Activated CD8-positive, alpha-beta memory T cell treated with anti-CD3 and anti-CD28 coated beads, Interleukin-2, amount 10 ng/mL, durations not matched to agents 7 days and 5 days (primary cell): ENCODE data around the gene ICAM4. TPM values are rescaled to one million over a fixed set of nuclear protein-coding genes. Genes with fewer than 3 reads are reported as not detected.
"Not testable (repeated sequence)": the region's sequence is repeated elsewhere in the genome, so short reads cannot be mapped to it uniquely, and the experiment has no call there.

ENCODE experiments used
- ATAC-seq: fragments of 150-1000 bp; cut with Tn5 transposase; one replicate; pipeline ENCODE4 v1.10.0; 2021; ENCODE audit warnings: moderate library complexity
- CTCF ChIA-PET: fragments of 350-600 bp; sonication (Branson Sonifier 250); formaldehyde crosslinking; loops from one replicate; lab custom pipeline; 2021; ENCODE audit warnings: antibody characterized with exemption; lab: Charles Lee
- DNase-seq: peaks from one replicate; pipeline ENCODE4 v3.0.0-alpha.2; 2020
- H3K27ac Mint-ChIP-seq: one replicate; pipeline ENCODE4 v1.8.0; 2021; ENCODE audit warnings: mild to moderate bottlenecking, mixed read lengths
- H3K27me3 Mint-ChIP-seq: one replicate; pipeline ENCODE4 v1.8.0; 2021; ENCODE audit warnings: mixed read lengths
- H3K36me3 Mint-ChIP-seq: one replicate; pipeline ENCODE4 v1.8.0; 2021; ENCODE audit warnings: mild to moderate bottlenecking, mixed read lengths
- H3K4me1 Mint-ChIP-seq: one replicate; pipeline ENCODE4 v1.8.0; 2021; ENCODE audit warnings: mixed read lengths
- H3K4me3 Mint-ChIP-seq: one replicate; pipeline ENCODE4 v1.8.0; 2021; ENCODE audit warnings: mild to moderate bottlenecking, moderate library complexity, mixed read lengths
- H3K9me3 Mint-ChIP-seq: one replicate; pipeline ENCODE4 v1.8.0; 2022; ENCODE audit warnings: low read depth, mixed read lengths
- total RNA-seq, 2 experiments: library from RNA; stranded (reverse); gene quantifications; one replicate each; pipeline ENCODE4 v1.2.3, GENCODE V29; 2021

Gene ICAM4, protein sequence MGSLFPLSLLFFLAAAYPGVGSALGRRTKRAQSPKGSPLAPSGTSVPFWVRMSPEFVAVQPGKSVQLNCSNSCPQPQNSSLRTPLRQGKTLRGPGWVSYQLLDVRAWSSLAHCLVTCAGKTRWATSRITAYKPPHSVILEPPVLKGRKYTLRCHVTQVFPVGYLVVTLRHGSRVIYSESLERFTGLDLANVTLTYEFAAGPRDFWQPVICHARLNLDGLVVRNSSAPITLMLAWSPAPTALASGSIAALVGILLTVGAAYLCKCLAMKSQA
- total RNA-seq: under 1 TPM; 0.89 to 0.99 TPM

DNA sequence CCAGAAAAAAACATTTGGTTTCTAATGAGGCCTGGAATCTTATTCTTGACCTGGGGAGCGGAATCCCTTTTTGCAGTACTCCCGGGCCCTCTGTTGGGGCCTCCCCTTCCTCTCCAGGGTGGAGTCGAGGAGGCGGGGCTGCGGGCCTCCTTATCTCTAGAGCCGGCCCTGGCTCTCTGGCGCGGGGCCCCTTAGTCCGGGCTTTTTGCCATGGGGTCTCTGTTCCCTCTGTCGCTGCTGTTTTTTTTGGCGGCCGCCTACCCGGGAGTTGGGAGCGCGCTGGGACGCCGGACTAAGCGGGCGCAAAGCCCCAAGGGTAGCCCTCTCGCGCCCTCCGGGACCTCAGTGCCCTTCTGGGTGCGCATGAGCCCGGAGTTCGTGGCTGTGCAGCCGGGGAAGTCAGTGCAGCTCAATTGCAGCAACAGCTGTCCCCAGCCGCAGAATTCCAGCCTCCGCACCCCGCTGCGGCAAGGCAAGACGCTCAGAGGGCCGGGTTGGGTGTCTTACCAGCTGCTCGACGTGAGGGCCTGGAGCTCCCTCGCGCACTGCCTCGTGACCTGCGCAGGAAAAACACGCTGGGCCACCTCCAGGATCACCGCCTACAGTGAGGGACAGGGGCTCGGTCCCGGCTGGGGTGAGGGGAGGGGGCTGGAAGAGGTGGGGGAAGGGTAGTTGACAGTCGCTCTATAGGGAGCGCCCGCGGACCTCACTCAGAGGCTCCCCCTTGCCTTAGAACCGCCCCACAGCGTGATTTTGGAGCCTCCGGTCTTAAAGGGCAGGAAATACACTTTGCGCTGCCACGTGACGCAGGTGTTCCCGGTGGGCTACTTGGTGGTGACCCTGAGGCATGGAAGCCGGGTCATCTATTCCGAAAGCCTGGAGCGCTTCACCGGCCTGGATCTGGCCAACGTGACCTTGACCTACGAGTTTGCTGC is at the start of gene ICAM4:
Gene ICAM4 (plus strand): TSS at position 153 of the 935 bp plus-strand sequence. CDS start 58 bp downstream, at position 211.
- peak; percentile 34 for ATAC-seq
- peak; percentile 68 for DNase-seq
- H3K4me3 Mint-ChIP-seq: peak within 1 kb of the TSS; percentile 20
- peaks cover 61% of the 10 kb centered on the region for H3K4me1 Mint-ChIP-seq
- CTCF ChIA-PET: interaction anchor here (0.6 to 10.1 kb wide), 4 partner anchors 16 to 239 kb away, joined by 3 to 116 read pairs (median 12); partner anchors contain the start of gene ICAM1
- peaks cover 41% of the 10 kb centered on the region for H3K27me3 Mint-ChIP-seq
- peaks cover 32% of the 10 kb centered on the region for H3K36me3 Mint-ChIP-seq
- H3K9me3 Mint-ChIP-seq: no peaks in the 10 kb centered on the region
- peak within 1 kb of the TSS; percentile 56 for H3K27ac Mint-ChIP-seq

GRCh38 chr19:10237702-10238101 is 49.1 kb upstream of the ICAM4 start:
- CTCF ChIA-PET: interaction anchor here (4.0 kb wide), 1 partner anchor 13 kb away, joined by 53 read pairs; the partner anchor contains the start of gene MRPL4
- no peaks in the 10 kb centered on the region for H3K27me3 Mint-ChIP-seq
- no peak for DNase-seq
- no peaks in the 10 kb centered on the region for H3K36me3 Mint-ChIP-seq
- peaks cover 26% of the 10 kb centered on the region for H3K4me1 Mint-ChIP-seq
- H3K4me3 Mint-ChIP-seq: no peak overlapping the region
- no peaks in the 10 kb centered on the region for H3K9me3 Mint-ChIP-seq
- H3K27ac Mint-ChIP-seq: no peak overlapping the region
- ATAC-seq: no peak

- Mint-ChIP-seq H3K9me3 (no peaks in the 10 kb centered on the region), H3K4me1 (peaks cover 26% of the 10 kb centered on the region), H3K4me3 (no peak overlapping the region), H3K36me3 (no peaks in the 10 kb centered on the region), H3K27me3 (no peaks in the 10 kb centered on the region), H3K27ac (no peak overlapping the region)
- no peak for ATAC-seq
- CTCF ChIA-PET: interaction anchor here (1.0 to 3.0 kb wide), 2 partner anchors 9 to 11 kb away, joined by 4 to 22 read pairs; no protein-coding TSS in a partner anchor
- no peak for DNase-seq
Measured at GRCh38 chr19:10238172-10238783, 48.5 kb upstream of the ICAM4 start.

- H3K27me3 Mint-ChIP-seq, H3K27ac Mint-ChIP-seq, DNase-seq, ATAC-seq, H3K4me3 Mint-ChIP-seq, H3K9me3 Mint-ChIP-seq, H3K36me3 Mint-ChIP-seq, CTCF ChIA-PET, H3K4me1 Mint-ChIP-seq: not testable (repeated sequence)
Measured at GRCh38 chr19:10241826-10242449, 44.8 kb upstream of the ICAM4 start.

DNA sequence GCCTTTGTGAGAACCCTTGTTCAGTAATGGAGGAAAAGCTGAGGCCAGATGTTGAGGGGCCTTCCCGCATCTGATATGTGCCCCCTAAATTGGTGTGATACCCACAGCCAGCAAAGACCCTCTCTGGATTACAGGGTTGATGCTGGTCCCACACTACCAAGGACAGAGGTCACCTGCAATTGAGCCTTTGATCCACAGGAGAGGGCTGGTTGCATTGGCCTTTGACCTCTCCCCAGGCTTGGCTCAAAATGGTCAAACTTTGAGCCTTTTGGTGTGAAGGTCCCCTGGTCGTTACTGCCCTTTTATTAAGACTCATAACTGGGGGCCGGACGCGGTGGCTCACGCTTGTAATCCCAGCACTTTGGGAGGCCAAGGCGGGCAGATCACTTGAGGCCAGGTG is 43.1 kb upstream of the ICAM4 start:
- ATAC-seq (no peak), DNase-seq (no peak)
- no peaks in the 10 kb centered on the region for H3K9me3 Mint-ChIP-seq
- H3K36me3 Mint-ChIP-seq: no peaks in the 10 kb centered on the region
- H3K4me3 Mint-ChIP-seq: no peak overlapping the region
- H3K4me1 Mint-ChIP-seq: peaks cover 5% of the 10 kb centered on the region
- H3K27ac Mint-ChIP-seq: no peak overlapping the region
- H3K27me3 Mint-ChIP-seq: no peaks in the 10 kb centered on the region
- CTCF ChIA-PET: no interaction called here

DNA sequence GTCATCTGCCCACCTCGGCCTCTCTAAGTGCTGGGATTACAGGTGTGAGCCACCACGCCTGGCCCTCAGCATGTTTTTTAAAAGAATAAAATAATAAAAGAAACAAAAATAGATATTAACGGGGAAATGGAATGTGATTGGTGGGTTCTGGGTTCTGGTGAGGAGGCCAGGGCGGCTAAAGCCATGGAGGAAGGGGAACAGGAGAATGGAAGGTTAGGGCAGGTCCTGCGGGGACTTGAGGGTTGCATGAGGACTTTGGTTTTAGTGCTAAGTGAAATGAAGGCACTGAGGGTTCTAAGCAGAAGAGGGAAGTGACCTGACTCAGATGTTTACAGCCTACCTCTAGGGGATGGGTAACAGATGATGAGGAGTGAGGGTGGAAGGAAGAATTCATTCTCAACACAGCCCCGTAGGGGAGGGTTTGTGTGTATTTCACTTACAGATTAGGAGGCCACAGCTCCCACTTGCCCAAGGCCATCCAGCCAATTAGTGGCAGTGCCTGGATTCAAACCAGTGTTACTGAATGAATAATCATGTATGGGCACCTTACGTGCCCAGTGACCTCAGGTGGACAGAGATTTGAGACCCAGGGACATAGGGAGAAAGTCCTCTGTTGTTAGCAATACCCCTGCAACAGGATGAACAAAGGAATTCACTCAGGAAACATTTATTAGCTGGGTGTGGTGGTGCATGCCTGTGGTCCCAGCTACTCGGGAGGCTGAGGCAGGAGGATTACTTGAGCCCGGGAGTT is 41.4 kb upstream of the ICAM4 start:
- Mint-ChIP-seq H3K4me1 (peaks cover 3% of the 10 kb centered on the region), H3K4me3 (no peak overlapping the region), H3K27ac (peak overlapping the region; percentile 21), H3K27me3 (no peaks in the 10 kb centered on the region), H3K9me3 (no peaks in the 10 kb centered on the region), H3K36me3 (no peaks in the 10 kb centered on the region)
- ATAC-seq (no peak), DNase-seq (no peak)
- CTCF ChIA-PET: interaction anchor here (1.3 to 2.1 kb wide), 2 partner anchors 14 to 16 kb away, joined by 6 read pairs; no protein-coding TSS in a partner anchor

DNA sequence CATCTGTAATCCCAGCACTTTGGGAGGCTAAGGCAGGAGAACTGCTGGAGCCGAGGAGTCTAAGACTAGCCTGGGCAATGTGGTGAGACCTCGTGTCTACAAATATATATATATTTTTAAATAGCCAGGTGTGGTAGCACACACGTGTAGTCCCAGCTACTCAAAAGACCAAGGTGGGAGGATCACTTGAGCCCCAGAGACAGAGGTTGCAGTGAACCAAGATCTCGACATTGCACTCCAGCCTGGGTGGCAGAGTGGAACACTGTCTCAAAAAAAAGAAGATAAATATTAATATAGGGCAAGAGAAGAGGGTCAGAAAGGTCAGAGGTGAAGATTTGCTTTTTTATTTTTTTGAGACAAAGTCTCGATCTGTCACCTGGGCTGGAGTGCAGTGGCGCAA is 40.2 kb upstream of the ICAM4 start:
- Mint-ChIP-seq H3K4me1 (peaks cover 8% of the 10 kb centered on the region), H3K9me3 (no peaks in the 10 kb centered on the region), H3K27ac (no peak overlapping the region), H3K4me3 (no peak overlapping the region), H3K36me3 (no peaks in the 10 kb centered on the region), H3K27me3 (no peaks in the 10 kb centered on the region)
- CTCF ChIA-PET: interaction anchor here (0.6 to 2.1 kb wide), 3 partner anchors 13 to 398 kb away, joined by 4 to 6 read pairs (median 6); no protein-coding TSS in a partner anchor
- ATAC-seq (no peak), DNase-seq (no peak)

DNA sequence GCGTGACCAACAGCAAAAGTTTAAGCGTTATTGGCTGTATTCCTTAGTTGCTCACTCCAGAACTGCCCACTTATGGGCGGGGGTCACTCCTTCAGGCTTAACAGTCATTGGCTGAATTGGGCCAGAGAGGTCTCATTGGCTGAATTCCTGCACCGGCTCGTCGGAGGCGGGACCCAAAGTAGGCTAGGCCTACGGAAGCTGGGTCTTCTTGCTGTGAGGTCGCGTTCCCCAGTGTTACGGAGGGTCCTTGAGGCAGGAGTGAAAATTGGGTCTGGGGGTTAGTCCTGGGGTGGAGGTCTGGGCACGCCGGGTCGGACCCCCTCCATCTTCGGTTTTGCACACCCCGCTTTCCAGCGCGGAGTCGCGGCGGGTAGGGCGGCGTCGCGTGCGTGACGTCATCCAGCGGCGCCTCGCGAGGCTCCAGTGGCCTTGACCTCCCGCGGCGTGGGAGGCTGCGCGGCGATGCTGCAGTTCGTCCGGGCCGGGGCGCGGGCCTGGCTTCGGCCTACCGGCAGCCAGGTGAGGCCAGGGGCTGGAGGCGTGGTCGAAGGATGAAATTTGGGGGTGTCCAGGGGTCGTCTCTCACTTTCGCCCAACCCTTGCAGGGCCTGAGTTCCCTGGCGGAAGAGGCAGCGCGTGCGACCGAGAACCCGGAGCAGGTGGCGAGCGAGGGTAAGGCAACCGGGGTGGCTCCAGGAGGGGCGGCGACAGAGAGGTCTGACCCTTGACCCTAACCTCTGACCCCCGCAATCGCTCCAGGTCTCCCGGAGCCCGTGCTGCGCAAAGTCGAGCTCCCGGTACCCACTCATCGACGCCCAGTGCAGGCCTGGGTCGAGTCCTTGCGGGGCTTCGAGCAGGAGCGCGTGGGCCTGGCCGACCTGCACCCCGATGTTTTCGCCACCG is 34.7 kb upstream of the ICAM4 start, which contains the start of gene MRPL4:
Gene MRPL4 (plus strand): TSS at position 423 of the 903 bp plus-strand sequence. CDS start 40 bp downstream, at position 463.
- Mint-ChIP-seq H3K4me1 (peaks cover 37% of the 10 kb centered on the region), H3K27me3 (no peaks in the 10 kb centered on the region), H3K9me3 (no peaks in the 10 kb centered on the region), H3K27ac (peak within 1 kb of the TSS; percentile 96), H3K36me3 (peaks cover 27% of the 10 kb centered on the region), H3K4me3 (peak within 1 kb of the TSS; percentile 99)
- peak; percentile 98 for ATAC-seq
- DNase-seq: peak; percentile 99
- CTCF ChIA-PET: interaction anchor here (0.8 to 14.8 kb wide), 11 partner anchors 16 to 319 kb away, joined by 3 to 339 read pairs (median 6); partner anchors contain the start of genes ICAM1 and S1PR2

DNA sequence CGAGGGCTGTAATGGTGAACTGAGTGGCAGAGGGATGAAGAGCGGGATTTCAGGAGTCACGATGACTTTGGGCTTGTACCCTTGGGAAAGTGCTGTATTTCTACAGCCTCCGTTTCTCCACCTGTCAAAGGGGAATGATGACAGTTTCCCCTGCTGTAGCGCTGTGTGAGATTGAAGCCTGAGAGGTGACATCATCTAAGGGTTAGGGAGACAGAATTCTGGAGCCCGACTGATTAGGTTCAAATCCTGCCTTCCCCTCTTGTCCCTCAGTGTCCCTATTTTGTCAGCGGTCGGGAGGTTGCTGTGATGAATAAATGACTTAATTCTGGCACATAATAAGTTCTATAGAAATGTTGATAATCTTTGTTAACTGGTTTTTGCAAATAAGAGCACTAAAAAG is 34.0 kb upstream of the ICAM4 start:
- Mint-ChIP-seq H3K27ac (peak overlapping the region; percentile 96), H3K36me3 (peaks cover 34% of the 10 kb centered on the region), H3K4me1 (peaks cover 40% of the 10 kb centered on the region), H3K9me3 (no peaks in the 10 kb centered on the region), H3K27me3 (no peaks in the 10 kb centered on the region), H3K4me3 (peak overlapping the region; percentile 99)
- CTCF ChIA-PET: interaction anchor here (1.3 to 14.8 kb wide), 3 partner anchors 17 to 168 kb away, joined by 3 to 339 read pairs (median 27); partner anchors contain the start of gene ICAM1
- DNase-seq (no peak), ATAC-seq (no peak)

GRCh38 chr19:10254244-10254643 is 32.5 kb upstream of the ICAM4 start:
- H3K4me3 Mint-ChIP-seq: no peak overlapping the region

DNA sequence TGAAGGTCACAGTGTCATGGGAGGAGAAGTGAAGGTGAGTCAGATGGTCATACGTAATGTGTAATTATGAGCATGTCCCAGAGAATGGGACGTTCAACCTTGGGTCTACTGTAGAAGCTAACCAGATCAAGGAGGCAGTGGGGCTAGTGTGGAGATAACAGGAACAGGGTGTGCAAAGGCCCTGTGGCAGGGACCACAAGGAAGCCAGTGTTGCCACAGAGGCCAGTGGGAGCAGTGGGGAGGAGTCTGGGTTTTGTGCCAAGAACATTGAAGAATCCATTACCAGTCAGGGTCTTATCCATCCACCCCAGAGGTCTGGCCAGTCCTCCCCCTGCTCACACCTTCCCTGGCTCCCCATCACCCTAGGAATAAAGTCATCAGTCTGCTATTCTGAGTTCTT is 31.4 kb upstream of the ICAM4 start:
- H3K36me3 Mint-ChIP-seq: peaks cover 46% of the 10 kb centered on the region
- CTCF ChIA-PET: interaction anchor here (7.2 to 14.8 kb wide), 2 partner anchors 14 to 135 kb away, joined by 125 to 339 read pairs; partner anchors contain the start of gene ICAM1
- ATAC-seq (no peak), DNase-seq (no peak)
- H3K4me1 Mint-ChIP-seq: peaks cover 56% of the 10 kb centered on the region
- H3K27ac Mint-ChIP-seq: no peak overlapping the region
- no peaks in the 10 kb centered on the region for H3K9me3 Mint-ChIP-seq
- no peak overlapping the region for H3K4me3 Mint-ChIP-seq
- H3K27me3 Mint-ChIP-seq: no peaks in the 10 kb centered on the region

More at GRCh38 chr19:10254244-10254643, 32.5 kb upstream of the ICAM4 start:
- ATAC-seq (no peak), DNase-seq (no peak)
- Mint-ChIP-seq H3K9me3 (no peaks in the 10 kb centered on the region), H3K27me3 (no peaks in the 10 kb centered on the region), H3K36me3 (peaks cover 46% of the 10 kb centered on the region), H3K27ac (peak overlapping the region; percentile 19), H3K4me1 (peaks cover 50% of the 10 kb centered on the region)
- CTCF ChIA-PET: interaction anchor here (14.8 kb wide), 1 partner anchor 136 kb away, joined by 339 read pairs; no protein-coding TSS in a partner anchor
